Upper lobe of left lung (tissue), 6 donors: Measurements from ENCODE around the gene ST3GAL6. TPM values are rescaled to one million over a fixed set of nuclear protein-coding genes. Genes with fewer than 3 reads are reported as not detected.

Source experiments
- ATAC-seq, 2 donors: fragments of 200-7000 bp; cut with Tn5 transposase; one replicate each; pipeline ENCODE4 v1.9.1; 2022; ENCODE audit warnings: mild to moderate bottlenecking in 2 of 2, moderate library complexity in 2 of 2; ENCODE audit not compliant: low FRiP score in 2 of 2
- DNase-seq, 2 donors: peaks; one replicate each; pipeline ENCODE4 v3.0.0-alpha.2; 2019 to 2020
- H3K27ac ChIP-seq, 4 donors: fragments of 200-600 bp; sonication (generic); one replicate each; pipeline ENCODE4 v1.5.1; 2016 to 2019
- H3K27me3 ChIP-seq, 4 donors: fragments of 200-600 bp; sonication (generic); one replicate each; pipeline ENCODE4 v1.5.1; 2017 to 2019
- H3K36me3 ChIP-seq, 4 donors: fragments of 200-600 bp; sonication (generic); one replicate each; pipeline ENCODE4 v1.5.1; 2016 to 2019
- H3K4me1 ChIP-seq, 4 donors: fragments of 200-600 bp; sonication (generic); one replicate each; pipeline ENCODE4 v1.5.1; 2018 to 2019
- H3K4me3 ChIP-seq, 4 donors: fragments of 200-600 bp; sonication (generic); one replicate each; pipeline ENCODE4 v1.5.1; 2017 to 2019; ENCODE audit warnings: mild to moderate bottlenecking in 2 of 4, moderate library complexity in 1 of 4
- H3K9me3 ChIP-seq, 4 donors: fragments of 200-600 bp; sonication (generic); one replicate each; pipeline ENCODE4 v1.5.1; 2018 to 2019
- CTCF ChIP-seq, 6 experiments: fragments of 450-650 bp in 4 of 6; fragments of 200-600 bp in 2 of 6; sonication (generic) in 2 of 6; IDR thresholded peaks; one replicate each; pipeline ENCODE4 v1.5.1; 2016 to 2019; ENCODE audit warnings: antibody characterized with exemption in 6 of 6
- EP300 ChIP-seq, 4 donors: sonication (generic); formaldehyde crosslinking; IDR thresholded peaks; one replicate each; pipeline ENCODE4 v1.5.1; 2017; ENCODE audit warnings: antibody characterized with exemption in 4 of 4, control low read depth in 2 of 4
- POLR2A ChIP-seq, 4 donors: fragments of 450-650 bp; IDR thresholded peaks; one replicate each; pipeline ENCODE4 v1.5.1; 2016 to 2017; ENCODE audit warnings: antibody characterized with exemption in 4 of 4, mild to moderate bottlenecking in 2 of 4
- POLR2AphosphoS5 ChIP-seq, 2 donors: sonication (generic); formaldehyde crosslinking; IDR thresholded peaks; one replicate each; pipeline ENCODE4 v1.5.1; 2017; ENCODE audit warnings: antibody characterized with exemption in 2 of 2
- WGBS, 2 donors: methylation state at CpG; one replicate each; pipeline ENCODE4 v1.1.5; 2017 to 2018; 5-methylcytosine and 5-hydroxymethylcytosine counted together
- total RNA-seq, 6 donors: library from RNA; depleted of rRNA in 4 of 6; stranded (reverse); fragments of >200 nt in 4 of 6; gene quantifications; one replicate each; pipeline versions ENCODE4 v1.1.0 to v1.2.1, GENCODE V29; 2016 to 2021
- donor health status: DM: no; HTN: no; CAD: no; lungs with moderate emphysema.
- donor health status: DM: no; HTN: yes; CAD: no; lungs with severe emphysema.

Gene ST3GAL6
- total RNA-seq, 6 donors from 2014 or later, result 11.2 to 29.3 (median 24.5) TPM

- ATAC-seq (peak; percentile 52 to 78), DNase-seq (peak; percentile 47 to 88)
- WGBS, 2 donors, result 0 to 1% methylated on average over 14 to 38 of the region's 44 CpGs
- H3K36me3 ChIP-seq, result no peaks in the 10 kb centered on the region
- TF ChIP-seq POLR2AphosphoS5 (IDR thresholded peaks at IDR 0.05), result no peak
- no peak for TF ChIP-seq POLR2A (IDR thresholded peaks at IDR 0.05)
- TF ChIP-seq CTCF (IDR thresholded peaks at IDR 0.05), result no peak
- TF ChIP-seq EP300 (IDR thresholded peaks at IDR 0.05), result no peak
- no peaks in the 10 kb centered on the region for H3K27me3 ChIP-seq
- peaks cover 8 to 30% (median 9%) of the 10 kb centered on the region in 4 donors for H3K4me1 ChIP-seq
- peak overlapping the region; percentile 39 to 90 (median 68) for H3K4me3 ChIP-seq
- H3K9me3 ChIP-seq, result no peaks in the 10 kb centered on the region
- peak overlapping the region; percentile 63 to 82 (median 74) for H3K27ac ChIP-seq
These were observed 29.9 kb upstream of the ST3GAL6 start for GRCh38 chr3:98733053-98733811.

- no peaks in the 10 kb centered on the region for H3K36me3 ChIP-seq
- TF ChIP-seq EP300 (IDR thresholded peaks at IDR 0.05), result no peak
- no peak for TF ChIP-seq CTCF (IDR thresholded peaks at IDR 0.05)
- peak in 1 of 2 donors; percentile 37 for TF ChIP-seq POLR2AphosphoS5 (IDR thresholded peaks at IDR 0.05)
- no peak for TF ChIP-seq POLR2A (IDR thresholded peaks at IDR 0.05)
- DNase-seq, result peak in 1 of 2 donors; percentile 59
- peak in 1 of 2 donors; percentile 20 for ATAC-seq
- peaks cover 8 to 30% (median 9%) of the 10 kb centered on the region in 4 donors for H3K4me1 ChIP-seq
- peak overlapping the region; percentile 16 to 90 (median 68) for H3K4me3 ChIP-seq
- peak overlapping the region in 3 of 4 donors; percentile 63 to 82 (median 81) for H3K27ac ChIP-seq
- no peaks in the 10 kb centered on the region for H3K9me3 ChIP-seq
- H3K27me3 ChIP-seq, result no peaks in the 10 kb centered on the region
- WGBS, 2 donors, result 5 to 10% methylated on average over 14 to 15 of the region's 15 CpGs
These were observed 29.3 kb upstream of the ST3GAL6 start for GRCh38 chr3:98733812-98734281.

GRCh38 chr3:98734306-98734705 is 28.8 kb upstream of the ST3GAL6 start:
- 42 to 44% methylated on average over 4 of the region's 4 CpGs for WGBS, 2 donors
- peak overlapping the region in 2 of 4 donors; percentile 81 to 82 for H3K27ac ChIP-seq
- H3K36me3 ChIP-seq, result no peaks in the 10 kb centered on the region
- peaks cover 8 to 30% (median 9%) of the 10 kb centered on the region in 4 donors for H3K4me1 ChIP-seq
- ATAC-seq, result no peak
- DNase-seq, result no peak
- H3K27me3 ChIP-seq, result no peaks in the 10 kb centered on the region
- peak overlapping the region in 3 of 4 donors; percentile 59 to 90 (median 76) for H3K4me3 ChIP-seq
- no peak for TF ChIP-seq EP300 (IDR thresholded peaks at IDR 0.05)
- no peak for TF ChIP-seq POLR2AphosphoS5 (IDR thresholded peaks at IDR 0.05)
- TF ChIP-seq POLR2A (IDR thresholded peaks at IDR 0.05), result no peak
- TF ChIP-seq CTCF (IDR thresholded peaks at IDR 0.05), result no peak
- H3K9me3 ChIP-seq, result no peaks in the 10 kb centered on the region

- WGBS, 2 donors, result 79 to 84% methylated on average over 4 of the region's 4 CpGs
These were observed 28.4 kb upstream of the ST3GAL6 start for GRCh38 chr3:98734735-98735134.

More at GRCh38 chr3:98734735-98735134, 28.4 kb upstream of the ST3GAL6 start:
- H3K27ac ChIP-seq, result no peak overlapping the region
- ATAC-seq (no peak), DNase-seq (no peak)
- H3K4me1 ChIP-seq, result peaks cover 8 to 30% (median 9%) of the 10 kb centered on the region in 4 donors
- TF ChIP-seq POLR2A (IDR thresholded peaks at IDR 0.05) (no peak), CTCF (IDR thresholded peaks at IDR 0.05) (no peak), POLR2AphosphoS5 (IDR thresholded peaks at IDR 0.05) (no peak), EP300 (IDR thresholded peaks at IDR 0.05) (no peak)
- no peaks in the 10 kb centered on the region for H3K36me3 ChIP-seq
- no peak overlapping the region for H3K4me3 ChIP-seq
- no peaks in the 10 kb centered on the region for H3K27me3 ChIP-seq
- H3K9me3 ChIP-seq, result no peaks in the 10 kb centered on the region
